HEK293T (cell line): Measurements from ENCODE around the gene NFE2.
"Not testable (repeated sequence)": the region's sequence is repeated elsewhere in the genome, so short reads cannot be mapped to it uniquely, and the experiment has no call there.

Experiments used
- CTCF ChIA-PET: fragments of 350-600 bp; formaldehyde crosslinking; extraction: SDS; loops from one replicate; lab custom pipeline; 2021; ENCODE audit warnings: antibody characterized with exemption, inconsistent platforms; lab: Yijun Ruan, JAX
- POLR2A ChIA-PET: fragments of 350-600 bp; formaldehyde crosslinking; extraction: SDS; loops from one replicate; lab custom pipeline; 2020; ENCODE audit warnings: antibody characterized with exemption, inconsistent platforms; lab: Yijun Ruan, JAX
- DNase-seq: peaks from one replicate; pipeline ENCODE4 v3.0.0; 2012; ENCODE audit warnings: mixed read lengths; ENCODE audit errors: extremely low spot score
- ARNT ChIP-seq: fragments of 450-650 bp; IDR thresholded peaks from 2 replicates; pipeline ENCODE4 v1.6.1; 2017; ENCODE audit warnings: mild to moderate bottlenecking
- BHLHE40 ChIP-seq: fragments of 450-650 bp; IDR thresholded peaks from 2 replicates; pipeline ENCODE4 v1.6.1; 2016; ENCODE audit warnings: mild to moderate bottlenecking, moderate library complexity, borderline replicate concordance
- ELF4 ChIP-seq: fragments of 450-650 bp; IDR thresholded peaks from 2 replicates; pipeline ENCODE4 v1.6.1; 2017; ENCODE audit warnings: antibody characterized with exemption
- FOXA1 ChIP-seq: fragments of 450-650 bp; IDR thresholded peaks from 2 replicates; pipeline ENCODE4 v1.6.1; 2016; ENCODE audit warnings: mild to moderate bottlenecking
- FOXM1 ChIP-seq: fragments of 450-650 bp; IDR thresholded peaks from 2 replicates; pipeline ENCODE4 v1.6.1; 2017; ENCODE audit warnings: mild to moderate bottlenecking, borderline replicate concordance
- L3MBTL2 ChIP-seq: fragments of 450-650 bp; conservative IDR thresholded peaks from 2 replicates; pipeline ENCODE4 v1.6.1; 2016; ENCODE audit warnings: mild to moderate bottlenecking
- LEF1 ChIP-seq: fragments of 450-650 bp; IDR thresholded peaks from 2 replicates; pipeline ENCODE4 v1.6.1; 2017; ENCODE audit warnings: mild to moderate bottlenecking, borderline replicate concordance
- NFRKB ChIP-seq: fragments of 450-650 bp; IDR thresholded peaks from 2 replicates; pipeline ENCODE4 v1.6.1; 2016; ENCODE audit warnings: mild to moderate bottlenecking, moderate library complexity
- PKNOX1 ChIP-seq: fragments of 450-650 bp; IDR thresholded peaks from 2 replicates; pipeline ENCODE4 v1.6.1; 2016
- ZNF384 ChIP-seq: fragments of 450-650 bp; IDR thresholded peaks from 2 replicates; pipeline ENCODE4 v1.6.1; 2016

Gene NFE2

GRCh38 chr12:54287261-54288157 lies 13.3 kb downstream of the NFE2 start:
- CTCF ChIA-PET, result interaction anchor here (0.5 to 1.7 kb wide), 4 partner anchors 8 to 92 kb away, joined by 3 to 7 read pairs (median 4); partner anchors contain the start of gene COPZ1
- TF ChIP-seq BHLHE40, result peak; percentile 3; the same call in 1 of the 2 replicates
- TF ChIP-seq PKNOX1, result no peak
- no peak for DNase-seq
- POLR2A ChIA-PET, result interaction anchor here (0.7 to 6.5 kb wide), 10 partner anchors 7 to 71 kb away, joined by 3 to 79 read pairs (median 3); partner anchors contain the start of genes CBX5 and HNRNPA1

GRCh38 chr12:54286042-54287030 lies 14.5 kb downstream of the NFE2 start:
- ChIA-PET POLR2A (interaction anchor here (0.7 to 3.1 kb wide), 8 partner anchors 13 to 73 kb away, joined by 3 to 16 read pairs (median 3); no protein-coding TSS in a partner anchor), CTCF (interaction anchor here (0.5 to 1.7 kb wide), 7 partner anchors 9 to 93 kb away, joined by 3 to 8 read pairs (median 5); partner anchors contain the start of gene COPZ1)
- DNase-seq, result no peak
- TF ChIP-seq LEF1 (no peak), ELF4 (no peak), FOXM1 (no peak), PKNOX1 (no peak), ARNT (no peak), FOXA1 (no peak), NFRKB (peak; percentile 33; the same call in 1 of the 2 replicates)

- CTCF ChIA-PET, result interaction anchor here (0.7 to 0.9 kb wide), 3 partner anchors 13 to 51 kb away, joined by 3 to 8 read pairs (median 6); no protein-coding TSS in a partner anchor
Measured at GRCh38 chr12:54285150-54286041, 15.4 kb downstream of the NFE2 start.

GRCh38 chr12:54284070-54284780 lies 16.6 kb downstream of the NFE2 start:
- DNase-seq, CTCF ChIA-PET: not testable (repeated sequence)
- POLR2A ChIA-PET, result interaction anchor here (0.7 to 1.7 kb wide), 5 partner anchors 8 to 41 kb away, joined by 3 to 8 read pairs (median 4); partner anchors contain the start of gene COPZ1

More at GRCh38 chr12:54285150-54286041, 15.4 kb downstream of the NFE2 start:
- POLR2A ChIA-PET, result interaction anchor here (1.2 to 3.1 kb wide), 4 partner anchors 16 to 74 kb away, joined by 3 to 16 read pairs (median 6); no protein-coding TSS in a partner anchor
- no peak for TF ChIP-seq L3MBTL2
- TF ChIP-seq ZNF384, result no peak
- TF ChIP-seq BHLHE40, result 0 out of 2 replicates have a peak, but pooled peaks have one; percentile 12
- no peak for TF ChIP-seq ELF4
- DNase-seq, result no peak

GRCh38 chr12:54282949-54283593 lies 17.7 kb downstream of the NFE2 start:
- DNase-seq, result no peak

More at GRCh38 chr12:54282949-54283593, 17.7 kb downstream of the NFE2 start:
- CTCF ChIA-PET, result no interaction called here
- no peak for TF ChIP-seq LEF1
- no peak for TF ChIP-seq PKNOX1
- no peak for TF ChIP-seq NFRKB
- TF ChIP-seq FOXA1, result no peak
- POLR2A ChIA-PET, result interaction anchor here (0.8 to 1.7 kb wide), 4 partner anchors 10 to 42 kb away, joined by 3 to 8 read pairs (median 4); partner anchors contain the start of gene COPZ1
